ENCODE data around the gene SDHB.
A peak's percentile ranks its signal among the peaks of the same experiment; 100 is the strongest.

Gene SDHB

DNA sequence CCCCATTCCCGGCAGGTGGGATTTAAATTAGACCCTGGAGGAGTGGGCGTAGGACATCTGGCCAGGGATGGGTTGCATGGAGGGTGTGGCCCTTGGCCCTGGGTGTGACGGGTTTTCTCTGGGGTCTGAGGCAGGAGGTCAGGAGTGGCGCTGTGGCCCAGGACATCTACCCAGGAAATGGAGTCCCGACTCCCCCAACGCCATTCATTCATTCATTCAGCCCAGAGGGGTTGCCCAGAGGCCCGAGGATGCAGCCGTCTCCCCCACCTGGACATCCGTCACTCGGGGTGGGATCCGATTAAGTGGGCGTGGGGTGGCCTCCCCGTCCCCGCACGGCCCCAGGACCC lies 42.8 kb downstream of the SDHB start:
- H3K4me3 ChIP-seq (ENCODE audit: low read depth, low read length): peak overlapping the region; percentile 76
- no peak for DNase-seq (ENCODE audit: low read depth)
- TF ChIP-seq, protein P1, sequence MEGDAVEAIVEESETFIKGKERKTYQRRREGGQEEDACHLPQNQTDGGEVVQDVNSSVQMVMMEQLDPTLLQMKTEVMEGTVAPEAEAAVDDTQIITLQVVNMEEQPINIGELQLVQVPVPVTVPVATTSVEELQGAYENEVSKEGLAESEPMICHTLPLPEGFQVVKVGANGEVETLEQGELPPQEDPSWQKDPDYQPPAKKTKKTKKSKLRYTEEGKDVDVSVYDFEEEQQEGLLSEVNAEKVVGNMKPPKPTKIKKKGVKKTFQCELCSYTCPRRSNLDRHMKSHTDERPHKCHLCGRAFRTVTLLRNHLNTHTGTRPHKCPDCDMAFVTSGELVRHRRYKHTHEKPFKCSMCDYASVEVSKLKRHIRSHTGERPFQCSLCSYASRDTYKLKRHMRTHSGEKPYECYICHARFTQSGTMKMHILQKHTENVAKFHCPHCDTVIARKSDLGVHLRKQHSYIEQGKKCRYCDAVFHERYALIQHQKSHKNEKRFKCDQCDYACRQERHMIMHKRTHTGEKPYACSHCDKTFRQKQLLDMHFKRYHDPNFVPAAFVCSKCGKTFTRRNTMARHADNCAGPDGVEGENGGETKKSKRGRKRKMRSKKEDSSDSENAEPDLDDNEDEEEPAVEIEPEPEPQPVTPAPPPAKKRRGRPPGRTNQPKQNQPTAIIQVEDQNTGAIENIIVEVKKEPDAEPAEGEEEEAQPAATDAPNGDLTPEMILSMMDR (conservative IDR thresholded peaks at IDR 0.05; ENCODE audit: low read depth, low read length): no peak

DNA sequence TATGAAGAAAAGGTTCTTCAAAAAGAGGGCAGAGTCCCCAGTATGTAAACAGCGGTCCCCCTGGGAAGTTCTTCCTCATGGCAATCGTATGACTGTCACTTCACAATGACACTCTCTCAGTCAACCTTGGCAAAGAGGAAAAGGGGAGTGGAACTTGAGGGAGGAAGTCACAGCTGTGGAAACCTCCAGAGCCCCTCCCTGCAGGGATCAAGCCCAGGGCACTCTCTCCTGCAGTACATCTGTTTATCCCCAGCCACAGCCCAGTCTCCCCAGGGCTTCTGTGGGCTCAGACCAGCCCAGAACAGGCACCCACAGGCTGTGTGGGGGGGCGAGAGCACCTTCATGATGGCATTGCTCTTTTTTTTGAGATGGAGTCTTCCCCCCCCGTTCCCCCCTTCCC lies 44.1 kb downstream of the SDHB start:
- DNase-seq (ENCODE audit: low read depth): no peak
- no peak overlapping the region for H3K4me3 ChIP-seq (ENCODE audit: low read depth, low read length)
- TF ChIP-seq, protein P1 (conservative IDR thresholded peaks at IDR 0.05; ENCODE audit: low read depth, low read length): no peak

DNA sequence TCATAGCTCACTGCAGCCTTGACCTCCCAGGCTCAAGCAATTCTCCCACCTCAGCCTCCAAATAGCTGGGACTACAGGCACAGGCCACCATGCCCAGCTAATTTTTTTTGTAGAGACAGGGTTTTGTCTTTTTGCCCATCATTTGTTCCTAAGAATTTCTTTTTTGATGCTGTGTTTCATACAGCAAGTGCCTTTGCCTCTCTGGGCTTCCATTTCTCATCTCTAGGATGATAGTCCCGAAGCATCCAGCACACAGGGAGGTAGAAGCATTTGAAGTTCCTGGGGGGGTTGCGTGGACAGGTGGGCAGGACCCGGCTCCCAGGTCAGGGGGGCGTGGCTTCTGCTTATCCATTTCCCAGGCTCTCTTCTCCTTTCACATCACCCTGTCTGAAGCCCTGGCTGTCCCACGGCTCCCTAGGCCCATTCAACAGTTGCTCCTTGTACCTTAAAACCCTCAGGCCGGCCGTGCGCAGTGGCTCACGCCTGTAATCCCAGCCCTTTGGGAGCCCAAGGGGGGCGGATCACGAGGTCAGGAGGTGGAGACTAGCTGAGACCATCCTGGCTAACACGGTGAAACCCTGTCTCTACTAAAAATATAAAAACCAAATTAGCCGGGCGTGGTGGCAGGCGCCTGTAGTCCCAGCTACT lies 45.5 kb downstream of the SDHB start:
- DNase-seq (ENCODE audit: low read depth): no peak

DNA sequence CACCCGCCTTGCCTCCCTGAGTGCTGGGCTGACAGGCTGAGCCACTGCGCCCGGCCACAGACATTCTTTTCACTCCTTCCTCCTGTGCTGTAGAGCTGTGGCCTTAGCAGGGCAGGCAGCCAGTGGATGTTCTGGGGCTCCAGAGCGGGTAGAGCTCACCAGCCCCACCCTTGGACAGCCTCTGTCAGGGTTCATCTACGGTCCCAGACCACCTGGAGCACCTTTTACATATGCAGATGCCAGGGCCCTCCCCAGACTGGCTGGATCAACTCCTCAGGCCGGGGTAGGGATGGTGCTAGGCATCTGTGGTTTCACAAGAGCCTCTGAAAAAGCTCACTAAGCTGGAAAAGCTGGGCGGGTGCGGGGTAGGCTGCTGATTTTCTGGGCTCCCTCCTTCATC lies 46.7 kb downstream of the SDHB start:
- DNase-seq (ENCODE audit: low read depth): no peak
- no peak overlapping the region for H3K4me3 ChIP-seq (ENCODE audit: low read depth, low read length)
- TF ChIP-seq, protein P1 (conservative IDR thresholded peaks at IDR 0.05; ENCODE audit: low read depth, low read length): no peak

More for the DNA sequence above, 45.5 kb downstream of the SDHB start:
- H3K4me3 ChIP-seq (ENCODE audit: low read depth, low read length): no peak overlapping the region
- TF ChIP-seq, protein P1 (conservative IDR thresholded peaks at IDR 0.05; ENCODE audit: low read depth, low read length): no peak

DNA sequence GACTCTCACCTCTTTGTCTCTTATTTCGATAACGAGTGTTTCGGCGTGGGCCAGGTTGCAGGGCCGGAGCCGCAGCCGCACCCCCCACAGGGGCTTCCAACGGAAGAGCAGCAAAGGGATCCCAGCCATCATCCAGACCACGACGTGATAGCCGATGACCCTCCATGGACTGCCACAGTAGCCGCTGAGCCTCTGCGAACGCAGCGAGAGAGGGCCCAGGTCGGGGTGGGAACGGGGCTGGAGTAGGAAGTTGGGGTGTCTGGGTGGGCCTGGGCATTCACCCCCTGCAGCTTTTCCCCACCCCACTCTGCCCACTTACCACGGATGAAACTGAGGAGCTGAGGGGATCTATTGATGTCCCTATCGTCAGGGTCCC lies 48.5 kb downstream of the SDHB start:
- TF ChIP-seq, protein P1 (conservative IDR thresholded peaks at IDR 0.05; ENCODE audit: low read depth, low read length): no peak
- no peak for DNase-seq (ENCODE audit: low read depth)
- no peak overlapping the region for H3K4me3 ChIP-seq (ENCODE audit: low read depth, low read length)

DNA sequence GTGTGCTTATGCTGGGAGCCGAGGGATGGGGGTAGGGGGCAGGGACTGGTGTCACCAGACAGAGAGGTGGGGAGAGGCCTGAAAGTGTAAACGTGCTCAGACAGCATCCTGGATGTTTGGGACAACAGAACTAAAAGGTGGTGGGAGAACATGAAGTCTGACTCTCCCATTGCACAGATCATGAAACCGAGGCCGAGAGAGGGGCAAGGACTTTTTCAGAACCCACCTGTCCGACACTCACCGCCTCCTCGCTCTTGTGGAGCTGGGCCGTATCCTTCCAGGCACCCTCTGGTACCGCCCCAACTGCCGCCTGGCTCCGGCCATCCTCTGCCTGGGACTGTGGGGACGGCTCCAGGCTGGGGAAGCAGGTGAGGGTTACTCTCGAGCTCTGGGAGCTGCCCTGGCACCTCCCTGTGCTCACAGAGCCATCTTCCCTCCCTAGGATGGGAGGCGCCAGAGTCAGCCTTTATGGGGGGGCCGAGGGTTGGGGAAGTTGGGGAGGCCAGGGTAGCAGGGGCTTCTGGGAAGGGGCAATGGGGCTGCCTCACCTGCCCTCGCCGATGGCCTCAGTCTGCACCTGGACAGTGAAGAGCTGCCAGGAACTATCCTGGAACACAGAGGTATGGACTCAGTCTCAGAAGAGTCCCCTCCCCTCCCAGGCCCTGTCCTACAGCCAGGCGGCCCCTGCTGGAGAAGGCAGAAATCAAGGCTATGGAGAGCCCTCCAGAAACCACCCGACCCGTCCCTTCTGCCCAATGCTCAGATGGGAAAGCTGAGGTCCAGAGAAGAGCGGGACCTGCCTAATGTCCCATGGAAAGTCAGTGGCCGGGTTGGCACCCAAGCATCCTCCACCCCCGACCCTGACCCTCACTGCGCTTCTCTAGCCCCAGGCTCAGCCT lies 49.1 kb downstream of the SDHB start:
- no peak overlapping the region for H3K4me3 ChIP-seq (ENCODE audit: low read depth, low read length)
- TF ChIP-seq, protein P1 (conservative IDR thresholded peaks at IDR 0.05; ENCODE audit: low read depth, low read length): peak; percentile 40
- DNase-seq (ENCODE audit: low read depth): no peak

Data from choroid plexus epithelial cell (primary cell).